Measurements from ENCODE around the gene ZNF646. TPM values are rescaled to one million over a fixed set of nuclear protein-coding genes. Genes with fewer than 3 reads are reported as not detected.

ZNF646 gene
- total RNA-seq, 1 donor from 2014 or later: 20.4 TPM

DNA sequence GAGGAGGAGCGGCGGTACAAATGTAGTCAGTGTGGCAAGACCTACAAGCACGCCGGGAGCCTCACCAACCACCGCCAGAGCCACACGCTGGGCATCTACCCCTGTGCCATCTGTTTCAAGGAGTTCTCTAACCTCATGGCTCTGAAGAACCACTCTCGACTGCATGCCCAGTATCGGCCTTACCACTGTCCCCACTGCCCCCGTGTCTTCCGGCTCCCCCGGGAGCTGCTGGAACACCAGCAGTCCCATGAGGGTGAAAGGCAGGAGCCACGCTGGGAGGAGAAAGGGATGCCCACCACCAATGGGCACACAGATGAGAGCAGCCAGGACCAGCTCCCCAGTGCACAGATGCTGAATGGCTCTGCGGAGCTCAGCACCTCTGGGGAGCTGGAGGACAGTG is 2.8 kb downstream of the ZNF646 start:
- H3K4me3 Mint-ChIP-seq: no peak overlapping the region
- DNase-seq (ENCODE audit: low spot score in 2 of 2, unreplicated experiment in 2 of 2): no peak
- TF ChIP-seq CTCF (IDR thresholded peaks at IDR 0.05; ENCODE audit: unreplicated experiment): no peak
- H3K27me3 Mint-ChIP-seq (ENCODE audit: low read depth): no peaks in the 10 kb centered on the region
- peaks cover 16% of the 10 kb centered on the region for H3K4me1 Mint-ChIP-seq
- H3K9me3 Mint-ChIP-seq: no peaks in the 10 kb centered on the region
- peaks cover 20% of the 10 kb centered on the region for H3K36me3 Mint-ChIP-seq
- no peak overlapping the region for H3K27ac Mint-ChIP-seq

DNA sequence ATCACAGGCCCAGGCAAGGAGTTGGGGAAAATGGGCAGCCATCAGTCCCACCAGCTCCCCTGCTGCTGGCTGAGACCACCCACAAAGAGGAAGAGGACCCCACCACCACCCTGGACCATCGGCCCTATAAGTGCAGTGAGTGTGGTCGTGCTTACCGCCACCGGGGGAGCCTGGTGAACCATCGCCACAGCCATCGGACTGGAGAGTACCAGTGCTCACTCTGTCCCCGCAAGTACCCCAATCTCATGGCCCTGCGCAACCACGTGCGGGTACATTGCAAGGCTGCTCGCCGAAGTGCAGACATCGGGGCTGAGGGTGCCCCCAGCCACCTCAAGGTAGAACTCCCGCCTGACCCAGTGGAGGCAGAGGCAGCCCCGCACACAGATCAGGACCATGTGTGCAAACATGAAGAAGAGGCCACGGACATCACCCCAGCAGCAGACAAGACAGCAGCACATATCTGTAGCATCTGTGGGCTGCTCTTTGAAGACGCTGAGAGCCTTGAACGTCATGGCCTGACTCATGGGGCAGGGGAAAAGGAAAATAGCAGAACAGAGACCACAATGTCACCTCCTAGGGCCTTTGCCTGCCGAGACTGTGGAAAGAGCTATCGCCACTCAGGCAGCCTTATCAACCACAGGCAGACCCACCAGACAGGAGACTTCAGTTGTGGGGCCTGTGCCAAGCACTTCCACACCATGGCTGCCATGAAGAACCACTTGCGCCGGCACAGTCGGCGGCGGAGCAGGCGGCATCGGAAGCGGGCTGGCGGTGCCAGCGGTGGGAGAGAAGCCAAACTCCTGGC is 3.6 kb downstream of the ZNF646 start:
- Mint-ChIP-seq H3K27me3 (ENCODE audit: low read depth) (no peaks in the 10 kb centered on the region), H3K4me3 (no peak overlapping the region), H3K9me3 (no peaks in the 10 kb centered on the region), H3K4me1 (peaks cover 9% of the 10 kb centered on the region), H3K36me3 (peaks cover 22% of the 10 kb centered on the region), H3K27ac (no peak overlapping the region)
- no peak for TF ChIP-seq CTCF (IDR thresholded peaks at IDR 0.05; ENCODE audit: unreplicated experiment)
- DNase-seq (ENCODE audit: low spot score in 2 of 2, unreplicated experiment in 2 of 2): no peak

DNA sequence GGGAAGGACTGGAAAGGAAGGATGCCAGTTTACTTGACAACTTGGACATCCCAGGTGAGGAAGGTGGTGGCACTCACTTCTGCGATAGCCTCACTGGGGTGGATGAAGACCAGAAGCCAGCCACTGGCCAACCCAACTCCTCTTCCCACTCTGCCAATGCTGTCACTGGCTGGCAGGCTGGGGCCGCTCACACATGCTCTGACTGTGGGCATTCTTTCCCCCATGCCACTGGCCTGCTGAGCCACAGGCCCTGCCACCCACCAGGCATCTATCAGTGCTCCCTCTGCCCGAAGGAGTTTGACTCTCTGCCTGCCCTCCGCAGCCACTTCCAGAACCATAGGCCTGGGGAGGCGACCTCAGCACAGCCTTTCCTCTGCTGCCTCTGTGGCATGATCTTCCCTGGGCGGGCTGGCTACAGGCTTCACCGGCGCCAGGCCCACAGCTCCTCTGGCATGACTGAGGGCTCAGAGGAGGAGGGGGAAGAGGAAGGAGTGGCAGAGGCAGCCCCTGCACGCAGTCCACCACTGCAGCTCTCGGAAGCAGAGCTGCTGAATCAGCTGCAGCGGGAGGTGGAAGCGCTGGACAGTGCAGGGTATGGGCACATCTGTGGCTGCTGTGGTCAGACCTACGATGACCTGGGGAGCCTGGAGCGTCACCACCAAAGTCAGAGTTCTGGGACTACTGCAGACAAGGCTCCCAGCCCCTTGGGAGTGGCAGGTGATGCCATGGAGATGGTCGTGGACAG is 4.5 kb downstream of the ZNF646 start:
- no peak for TF ChIP-seq CTCF (IDR thresholded peaks at IDR 0.05; ENCODE audit: unreplicated experiment)
- no peak for DNase-seq (ENCODE audit: low spot score in 2 of 2, unreplicated experiment in 2 of 2)
- no peak overlapping the region for H3K4me3 Mint-ChIP-seq
- H3K27ac Mint-ChIP-seq: no peak overlapping the region
- peaks cover 22% of the 10 kb centered on the region for H3K36me3 Mint-ChIP-seq
- H3K27me3 Mint-ChIP-seq (ENCODE audit: low read depth): no peaks in the 10 kb centered on the region
- H3K9me3 Mint-ChIP-seq: no peaks in the 10 kb centered on the region
- peaks cover 9% of the 10 kb centered on the region for H3K4me1 Mint-ChIP-seq

- H3K36me3 Mint-ChIP-seq: peaks cover 22% of the 10 kb centered on the region
- H3K27ac Mint-ChIP-seq: no peak overlapping the region
- H3K4me1 Mint-ChIP-seq: peaks cover 9% of the 10 kb centered on the region
- DNase-seq (ENCODE audit: low spot score in 2 of 2, unreplicated experiment in 2 of 2): no peak
- no peak for TF ChIP-seq CTCF (IDR thresholded peaks at IDR 0.05; ENCODE audit: unreplicated experiment)
- H3K4me3 Mint-ChIP-seq: no peak overlapping the region
- H3K9me3 Mint-ChIP-seq: no peaks in the 10 kb centered on the region
- no peaks in the 10 kb centered on the region for H3K27me3 Mint-ChIP-seq (ENCODE audit: low read depth)
These were observed 5.2 kb downstream of the ZNF646 start for GRCh38 chr16:31079342-31079944.

DNA sequence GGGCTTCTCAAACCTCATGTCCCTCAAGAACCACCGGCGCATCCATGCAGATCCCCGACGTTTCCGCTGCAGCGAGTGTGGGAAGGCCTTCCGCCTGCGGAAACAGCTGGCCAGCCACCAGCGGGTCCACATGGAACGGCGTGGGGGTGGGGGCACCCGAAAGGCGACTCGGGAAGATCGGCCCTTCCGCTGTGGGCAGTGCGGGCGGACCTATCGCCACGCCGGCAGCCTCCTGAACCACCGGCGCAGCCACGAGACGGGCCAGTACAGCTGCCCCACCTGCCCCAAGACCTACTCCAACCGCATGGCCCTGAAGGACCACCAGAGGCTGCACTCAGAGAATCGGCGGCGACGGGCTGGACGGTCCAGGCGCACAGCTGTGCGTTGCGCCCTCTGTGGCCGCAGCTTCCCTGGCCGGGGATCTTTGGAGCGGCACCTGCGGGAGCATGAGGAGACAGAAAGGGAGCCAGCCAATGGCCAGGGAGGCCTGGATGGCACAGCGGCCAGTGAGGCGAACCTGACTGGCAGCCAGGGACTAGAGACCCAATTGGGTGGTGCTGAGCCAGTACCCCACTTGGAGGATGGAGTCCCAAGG is 5.9 kb downstream of the ZNF646 start:
- DNase-seq (ENCODE audit: low spot score in 2 of 2, unreplicated experiment in 2 of 2): no peak
- H3K9me3 Mint-ChIP-seq: no peaks in the 10 kb centered on the region
- H3K27ac Mint-ChIP-seq: no peak overlapping the region
- no peak for TF ChIP-seq CTCF (IDR thresholded peaks at IDR 0.05; ENCODE audit: unreplicated experiment)
- no peaks in the 10 kb centered on the region for H3K27me3 Mint-ChIP-seq (ENCODE audit: low read depth)
- H3K4me1 Mint-ChIP-seq: peaks cover 2% of the 10 kb centered on the region
- no peak overlapping the region for H3K4me3 Mint-ChIP-seq
- peaks cover 22% of the 10 kb centered on the region for H3K36me3 Mint-ChIP-seq

Measured in mesothelial cell of epicardium (in vitro differentiated cells).